ENCODE data around the gene PAX5. TPM values are rescaled to one million over a fixed set of nuclear protein-coding genes. Genes with fewer than 3 reads are reported as not detected.

The PAX5 gene
- total RNA-seq, 1 experiment from 2014 or later: 0.39 TPM

- Histone ChIP-seq H2BK5ac (ENCODE audit: insufficient read length, low read length) (no peak overlapping the region), H4K20me1 (ENCODE audit: control insufficient read depth, insufficient read depth, insufficient read length) (no peaks in the 10 kb centered on the region), H3K79me2 (ENCODE audit: insufficient read depth, low read length) (no peaks in the 10 kb centered on the region), H2AK5ac (ENCODE audit: insufficient read length, low read length) (no peak overlapping the region), H2BK20ac (ENCODE audit: low read depth, low read length, poor library complexity, severe bottlenecking) (no peak overlapping the region), H3K18ac (ENCODE audit: insufficient read length, low read depth, low read length) (no peak overlapping the region), H3K14ac (ENCODE audit: insufficient read depth, low read length) (no peak overlapping the region), H4K5ac (ENCODE audit: insufficient read length, low read depth, low read length) (no peak overlapping the region), H3K23me2 (ENCODE audit: insufficient read length, low read depth, low read length, poor library complexity, severe bottlenecking) (no peaks in the 10 kb centered on the region), H3K4me1 (ENCODE audit: insufficient read depth, low read length) (peaks cover 3% of the 10 kb centered on the region; the same call in 1 of the 2 replicates), H2BK120ac (ENCODE audit: low read depth, low read length, poor library complexity, severe bottlenecking) (no peak overlapping the region), H2AFZ (ENCODE audit: low read length) (no peak overlapping the region), H3K9me3 (ENCODE audit: control insufficient read depth, low read depth, low read length) (no peaks in the 10 kb centered on the region), H2BK15ac (ENCODE audit: low read depth, low read length) (no peak overlapping the region), H3K4me2 (ENCODE audit: insufficient read depth, insufficient read length, low read length) (no peak overlapping the region), H3K23ac (ENCODE audit: insufficient read length, low read depth, low read length) (no peak overlapping the region), H3K4ac (ENCODE audit: low read depth, low read length) (no peak overlapping the region), H3K79me1 (ENCODE audit: insufficient read depth, low read depth, low read length, poor library complexity, severe bottlenecking) (no peaks in the 10 kb centered on the region), H2BK12ac (ENCODE audit: insufficient read length, low read depth, low read length) (no peak overlapping the region), H3T11ph (ENCODE audit: low read length) (no peak overlapping the region), H3K27ac (ENCODE audit: insufficient read length, low read depth, low read length) (no peak overlapping the region), H4K91ac (ENCODE audit: insufficient read length, low read depth, low read length) (no peak overlapping the region), H3K56ac (ENCODE audit: insufficient read length, low read depth, low read length) (no peak overlapping the region), H3K9ac (ENCODE audit: extremely low read depth, insufficient read length, low read length) (no peak overlapping the region), H3K27me3 (ENCODE audit: insufficient read depth, low read length) (no peaks in the 10 kb centered on the region), H4K8ac (replicated peaks; ENCODE audit: insufficient read length, low read depth, low read length) (no peak overlapping the region)
- DNase-seq: peak; percentile 79
- no peaks in the 10 kb centered on the region; a peak in 1 of 5 replicates for H3K9me3 Mint-ChIP-seq
- H3K27ac Mint-ChIP-seq: no peak overlapping the region
- WGBS (ENCODE audit: extremely low coverage, insufficient read length, low lambda C conversion rate): no CpG with 5 or more reads among the region's 9 CpGs
- H3K27me3 Mint-ChIP-seq (ENCODE audit: low read depth): peaks cover 9% of the 10 kb centered on the region
- H3K4me1 Mint-ChIP-seq: peaks cover 18% of the 10 kb centered on the region in 2 experiments
- H3K36me3 Mint-ChIP-seq (ENCODE audit: insufficient read depth in 1 of 3, low read depth in 3 of 3): no peaks in the 10 kb centered on the region
- no peak; the same call in 2 of the 3 replicates for TF ChIP-seq CTCF (conservative IDR thresholded peaks at IDR 0.05)
- H3K4me3 Mint-ChIP-seq: no peak overlapping the region
These were observed 77.2 kb downstream of the PAX5 start for GRCh38 chr9:36956908-36957307.
